Fibroblast of skin of abdomen (primary cell): ENCODE results near the gene KSR2.
"Not testable (repeated sequence)": the region's sequence is repeated elsewhere in the genome, so short reads cannot be mapped to it uniquely, and the experiment has no call there.

Source experiments
- DNase-seq: peaks from one replicate; pipeline ENCODE4 v3.0.0-alpha.2; 2013

KSR2 gene

GRCh38 chr12:117890137-117890536 lies 78.7 kb downstream of the KSR2 start:
- no peak for DNase-seq

- DNase-seq = no peak
Measured at GRCh38 chr12:117889098-117889497, 79.7 kb downstream of the KSR2 start.

GRCh38 chr12:117885211-117885610 lies 83.6 kb downstream of the KSR2 start:
- no peak for DNase-seq

- no peak for DNase-seq
Measured at GRCh38 chr12:117884161-117884560, 84.6 kb downstream of the KSR2 start.

- DNase-seq = no peak
Measured at GRCh38 chr12:117882603-117883184, 86.1 kb downstream of the KSR2 start.

GRCh38 chr12:117882181-117882580 lies 86.6 kb downstream of the KSR2 start:
- DNase-seq = no peak

- no peak for DNase-seq
Measured at GRCh38 chr12:117881517-117881916, 87.3 kb downstream of the KSR2 start.

- no peak for DNase-seq
Measured at GRCh38 chr12:117878605-117879004, 90.2 kb downstream of the KSR2 start.

GRCh38 chr12:117876436-117876816 lies 92.4 kb downstream of the KSR2 start:
- DNase-seq = no peak

GRCh38 chr12:117875744-117876435 lies 92.9 kb downstream of the KSR2 start:
- DNase-seq = peak; percentile 28

GRCh38 chr12:117874842-117875434 lies 93.9 kb downstream of the KSR2 start:
- peak; percentile 53 for DNase-seq

- not testable (repeated sequence) for DNase-seq
Measured at GRCh38 chr12:117874198-117874597, 94.6 kb downstream of the KSR2 start.

GRCh38 chr12:117872546-117873169 lies 96.1 kb downstream of the KSR2 start:
- DNase-seq = no peak

GRCh38 chr12:117869551-117869950 lies 99.2 kb downstream of the KSR2 start:
- DNase-seq = no peak

GRCh38 chr12:117867348-117867747 lies 101.4 kb downstream of the KSR2 start:
- DNase-seq = no peak

- DNase-seq = no peak
Measured at GRCh38 chr12:117865505-117865904, 103.3 kb downstream of the KSR2 start.

- DNase-seq = peak; percentile 14
Measured at GRCh38 chr12:117863002-117863709, 105.6 kb downstream of the KSR2 start.

GRCh38 chr12:117861691-117862090 lies 107.1 kb downstream of the KSR2 start:
- no peak for DNase-seq

GRCh38 chr12:117860787-117861290 lies 108.0 kb downstream of the KSR2 start:
- not testable (repeated sequence) for DNase-seq

GRCh38 chr12:117860111-117860510 lies 108.7 kb downstream of the KSR2 start:
- DNase-seq = no peak

- peak; percentile 31 for DNase-seq
Measured at GRCh38 chr12:117857632-117858612, 110.9 kb downstream of the KSR2 start.
